Skin epidermis (tissue), 12 donors: Measurements from ENCODE around the gene IGSF6.
"Not testable (repeated sequence)": the region's sequence is repeated elsewhere in the genome, so short reads cannot be mapped to it uniquely, and the experiment has no call there.

Source experiments
- H3K27ac ChIP-seq, 21 experiments: fragments of 200-600 bp; sonication (generic) in 11 of 21; one replicate each; pipeline ENCODE4 v1.5.0; 2020; ENCODE audit warnings: mild to moderate bottlenecking in 3 of 21, inconsistent platforms in 2 of 21, moderate library complexity in 2 of 21
- H3K4me3 ChIP-seq, 7 experiments: fragments of 200-600 bp; sonication (generic) in 2 of 7; one replicate each; pipeline ENCODE4 v1.5.0; 2020; ENCODE audit warnings: inconsistent platforms in 2 of 7, mild to moderate bottlenecking in 2 of 7, moderate library complexity in 1 of 7

IGSF6 gene

GRCh38 chr16:21611556-21612384 lies 40.6 kb downstream of the IGSF6 start:
- no peak overlapping the region for H3K4me3 ChIP-seq
- H3K27ac ChIP-seq, result peak overlapping the region in 17 of 21 experiments; percentile 5 to 77 (median 41)

GRCh38 chr16:21611198-21611555 lies 41.2 kb downstream of the IGSF6 start:
- H3K4me3 ChIP-seq, result no peak overlapping the region
- peak overlapping the region in 10 of 21 experiments; percentile 3 to 77 (median 46) for H3K27ac ChIP-seq

GRCh38 chr16:21610766-21611165 lies 41.6 kb downstream of the IGSF6 start:
- Histone ChIP-seq H3K27ac (no peak overlapping the region), H3K4me3 (no peak overlapping the region)

GRCh38 chr16:21610006-21610544 lies 42.3 kb downstream of the IGSF6 start:
- Histone ChIP-seq H3K27ac (no peak overlapping the region), H3K4me3 (no peak overlapping the region)

- H3K4me3 ChIP-seq, result no peak overlapping the region
- peak overlapping the region in 3 of 21 experiments; percentile 21 to 63 (median 27) for H3K27ac ChIP-seq
Measured at GRCh38 chr16:21608639-21609328, 43.6 kb downstream of the IGSF6 start.

- peak overlapping the region in 2 of 21 experiments; percentile 16 to 17 for H3K27ac ChIP-seq
- not testable (repeated sequence) for H3K4me3 ChIP-seq
Measured at GRCh38 chr16:21605848-21606247, 46.6 kb downstream of the IGSF6 start.

GRCh38 chr16:21603928-21604327 lies 48.5 kb downstream of the IGSF6 start:
- H3K4me3 ChIP-seq, result no peak overlapping the region
- peak overlapping the region in 1 of 21 experiments; percentile 42 for H3K27ac ChIP-seq

- Histone ChIP-seq H3K4me3 (no peak overlapping the region), H3K27ac (no peak overlapping the region)
Measured at GRCh38 chr16:21602785-21603184, 49.6 kb downstream of the IGSF6 start.

GRCh38 chr16:21600031-21600773 lies 52.2 kb downstream of the IGSF6 start:
- Histone ChIP-seq H3K27ac (peak overlapping the region; percentile 87 to 99 (median 96)), H3K4me3 (peak overlapping the region; percentile 65 to 92 (median 87))

GRCh38 chr16:21599122-21600030 lies 53.0 kb downstream of the IGSF6 start, which contains the start of gene METTL9:
Gene METTL9 (plus strand): TSS chr16:21599577. CDS start chr16:21599734, 157 bp downstream.
- Histone ChIP-seq H3K27ac (peak within 1 kb of the TSS; percentile 87 to 99 (median 96)), H3K4me3 (peak within 1 kb of the TSS; percentile 65 to 92 (median 87))

- H3K4me3 ChIP-seq, result peak overlapping the region; percentile 65 to 92 (median 87)
- peak overlapping the region; percentile 87 to 99 (median 95) for H3K27ac ChIP-seq
Measured at GRCh38 chr16:21598701-21599121, 53.7 kb downstream of the IGSF6 start.

GRCh38 chr16:21598206-21598605 lies 54.2 kb downstream of the IGSF6 start:
- peak overlapping the region in 14 of 21 experiments; percentile 90 to 98 (median 95) for H3K27ac ChIP-seq
- peak overlapping the region in 3 of 7 experiments; percentile 65 to 92 (median 87) for H3K4me3 ChIP-seq

GRCh38 chr16:21597561-21598030 lies 54.8 kb downstream of the IGSF6 start:
- peak overlapping the region in 5 of 21 experiments; percentile 5 to 95 (median 24) for H3K27ac ChIP-seq
- H3K4me3 ChIP-seq, result no peak overlapping the region

- H3K4me3 ChIP-seq, result no peak overlapping the region
- H3K27ac ChIP-seq, result no peak overlapping the region
Measured at GRCh38 chr16:21593530-21594289, 58.7 kb downstream of the IGSF6 start.

GRCh38 chr16:21592191-21592590 lies 60.2 kb downstream of the IGSF6 start:
- no peak overlapping the region for H3K27ac ChIP-seq
- H3K4me3 ChIP-seq, result no peak overlapping the region

GRCh38 chr16:21590796-21591195 lies 61.6 kb downstream of the IGSF6 start:
- no peak overlapping the region for H3K27ac ChIP-seq
- no peak overlapping the region for H3K4me3 ChIP-seq

- Histone ChIP-seq H3K27ac (no peak overlapping the region), H3K4me3 (no peak overlapping the region)
Measured at GRCh38 chr16:21590287-21590686, 62.1 kb downstream of the IGSF6 start.

- Histone ChIP-seq H3K27ac (no peak overlapping the region), H3K4me3 (no peak overlapping the region)
Measured at GRCh38 chr16:21589551-21589950, 62.9 kb downstream of the IGSF6 start.
